HCEC 1CT (cell line): Measurements from ENCODE around the gene LCN1.
"Not testable (repeated sequence)": the region's sequence is repeated elsewhere in the genome, so short reads cannot be mapped to it uniquely, and the experiment has no call there.

Experiments
- DNase-seq: peaks from one replicate; pipeline ENCODE4 v3.0.0-alpha.2; 2017

LCN1 gene

DNA sequence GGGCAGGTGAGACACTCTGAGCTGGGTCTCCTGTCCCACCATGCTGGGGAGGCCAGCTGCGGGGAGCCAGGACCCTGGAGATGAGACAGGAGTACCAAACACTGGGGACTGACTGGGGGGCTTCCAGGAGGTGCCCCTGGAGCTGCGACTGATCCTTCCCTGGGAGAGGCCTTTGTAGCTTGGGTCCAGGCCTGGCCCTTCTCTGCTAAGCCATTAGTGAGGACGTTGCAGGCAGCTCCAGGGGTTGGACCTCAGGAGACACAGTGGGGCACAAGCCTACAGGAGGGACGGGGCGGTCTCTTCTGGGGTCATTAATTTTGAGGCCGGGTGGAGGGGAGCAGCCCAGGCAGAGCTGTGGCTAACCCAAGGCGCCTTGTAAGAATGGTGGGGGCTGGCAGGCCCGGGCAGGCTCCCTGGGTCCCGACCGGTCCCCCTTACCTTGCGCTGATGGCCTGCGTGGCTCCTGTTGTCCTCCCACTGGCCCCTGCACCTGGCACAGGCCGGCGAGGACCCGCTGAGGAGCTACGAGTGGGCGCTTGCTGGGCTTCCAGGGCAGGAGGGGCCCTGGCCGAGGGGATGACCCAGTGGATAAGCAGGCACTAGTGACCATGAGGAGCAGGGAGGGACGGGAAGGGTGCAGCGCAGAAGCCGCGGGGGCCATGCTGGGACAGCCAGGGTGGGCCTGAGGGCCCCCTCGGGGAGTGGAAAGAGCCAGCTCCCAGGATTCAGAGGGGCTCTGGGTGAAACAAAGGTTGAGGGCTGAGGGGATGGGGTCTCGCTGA, 15.6 kb upstream of the LCN1 start:
- no peak for DNase-seq

DNA sequence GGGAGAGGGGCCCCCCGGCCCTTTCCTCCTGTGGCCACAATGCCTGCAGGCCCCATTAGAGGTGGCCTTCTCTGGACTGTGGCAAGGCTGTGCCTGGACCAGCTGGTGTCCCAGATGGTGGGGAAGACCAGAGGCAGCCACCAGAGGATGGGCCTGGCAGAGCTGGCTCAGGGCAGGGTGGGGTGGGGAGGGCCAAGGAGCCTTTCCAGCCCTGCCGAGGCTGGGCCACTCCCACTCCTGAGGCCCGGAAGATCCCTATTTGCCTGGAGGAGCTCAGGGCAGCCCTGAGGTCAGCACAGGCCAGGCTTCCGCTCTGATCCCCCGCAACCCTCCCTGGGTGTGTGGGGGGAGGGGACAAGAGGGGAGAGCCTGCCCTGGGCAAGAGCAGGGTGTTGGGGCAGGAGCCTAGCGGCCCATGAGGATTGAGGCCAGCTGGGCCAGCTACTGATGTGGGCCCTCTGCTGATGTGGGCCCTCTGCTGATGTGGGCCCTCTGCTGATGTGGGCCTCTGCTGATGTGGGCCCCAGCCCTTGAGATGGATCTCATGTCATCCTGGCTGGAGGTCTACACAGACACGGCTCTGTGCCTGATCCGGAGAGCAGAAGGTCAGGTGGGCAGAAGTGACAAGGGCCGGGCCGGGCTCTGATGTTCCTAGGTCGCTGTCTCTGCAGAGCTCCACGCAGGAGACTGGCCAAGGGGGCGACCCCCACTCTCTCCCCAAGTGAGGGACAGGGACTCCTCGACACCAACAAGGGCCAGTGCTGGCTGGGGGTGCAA, 14.7 kb upstream of the LCN1 start:
- peak; percentile 12 for DNase-seq

DNA sequence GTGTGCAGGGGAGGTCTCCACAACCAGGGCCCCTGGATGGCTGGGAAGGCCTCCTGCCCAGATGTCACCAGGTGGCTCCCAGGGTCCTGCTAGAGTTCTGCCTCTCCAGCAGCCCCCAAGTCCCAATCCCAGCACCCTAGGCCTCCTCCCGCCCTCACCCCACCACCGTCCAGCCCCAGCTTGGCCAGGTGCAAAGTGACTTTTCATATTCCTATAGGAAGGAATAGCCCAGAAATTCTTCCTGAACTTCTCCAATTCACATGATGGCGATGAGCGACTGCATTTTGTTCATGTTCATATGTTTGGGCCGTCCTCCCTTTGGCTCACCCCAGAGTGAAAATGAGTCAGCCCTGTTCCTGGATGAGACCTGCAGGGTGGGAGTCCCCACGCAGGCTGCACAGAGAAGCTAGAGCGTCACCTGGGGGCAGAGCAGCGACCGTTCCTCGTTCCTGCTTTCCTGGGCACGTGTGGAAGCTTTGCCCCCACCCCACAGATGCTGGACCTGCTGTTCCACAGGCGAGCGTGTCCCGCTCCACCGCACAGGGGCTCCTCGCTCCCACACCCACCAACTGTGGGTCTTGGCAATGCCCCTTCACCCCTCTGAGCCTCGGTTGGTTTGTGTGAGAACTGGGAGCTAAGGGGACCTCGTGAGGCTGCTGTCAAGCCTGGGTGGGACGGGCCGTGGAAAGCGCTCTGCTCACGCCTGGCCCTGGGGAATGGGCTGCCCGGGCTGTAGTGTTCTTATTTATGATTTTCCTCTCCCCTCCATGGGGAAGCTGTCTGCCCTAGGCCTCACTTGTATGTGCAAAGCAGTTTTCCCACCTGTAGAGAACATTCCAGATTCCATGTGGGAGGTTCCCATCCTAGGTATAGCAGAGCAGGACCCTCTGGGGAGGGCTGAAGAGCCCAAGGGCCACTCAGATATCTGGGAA, 13.9 kb upstream of the LCN1 start:
- DNase-seq = no peak

DNA sequence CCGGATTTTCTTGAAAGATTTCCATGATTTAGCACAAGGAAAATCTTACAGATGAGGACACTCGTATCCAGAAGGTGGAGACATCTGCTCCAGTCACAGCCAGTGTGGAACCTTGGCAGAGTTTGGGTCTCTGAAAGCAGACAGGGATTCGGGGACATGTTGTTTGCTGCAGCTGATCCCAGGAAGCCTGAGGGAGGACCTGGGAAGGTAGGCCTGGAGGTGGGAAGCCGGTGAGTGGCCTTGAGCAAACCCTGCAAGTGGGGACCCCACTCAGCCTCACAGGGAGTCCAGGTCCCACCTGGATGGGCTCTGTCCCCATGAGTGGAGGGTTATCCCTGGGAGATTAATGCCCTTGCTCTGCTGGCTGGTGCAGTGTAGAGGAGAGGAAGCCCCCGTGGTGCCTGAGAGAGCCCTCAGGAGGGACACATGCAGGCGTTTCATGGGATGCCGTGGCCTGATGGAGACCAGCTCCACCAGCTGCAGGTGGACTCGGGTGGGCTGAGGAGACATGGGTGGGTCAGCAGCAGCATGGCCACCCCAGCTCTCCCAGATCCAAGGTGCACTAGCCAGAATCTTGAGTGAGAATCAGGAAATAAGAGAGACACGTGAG, 12.9 kb upstream of the LCN1 start:
- DNase-seq = no peak

DNA sequence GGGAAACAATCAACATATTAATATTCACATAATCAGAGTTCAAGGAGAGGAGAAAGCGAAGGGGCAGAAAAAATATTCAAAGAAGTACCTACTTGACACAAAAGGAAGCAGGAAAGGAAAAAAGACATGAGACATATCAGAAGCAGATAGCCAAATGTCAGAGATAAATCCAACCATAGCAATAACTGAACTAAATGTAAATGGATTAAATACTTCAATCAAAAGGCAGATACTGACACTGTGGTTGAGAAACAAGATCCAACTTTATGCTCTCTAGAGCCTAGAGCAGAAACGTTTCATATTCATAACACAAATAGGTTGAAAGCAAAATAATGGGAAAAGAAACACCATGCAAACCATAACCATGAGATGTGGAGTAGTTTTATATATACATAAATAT, 11.8 kb upstream of the LCN1 start:
- no peak for DNase-seq

DNA sequence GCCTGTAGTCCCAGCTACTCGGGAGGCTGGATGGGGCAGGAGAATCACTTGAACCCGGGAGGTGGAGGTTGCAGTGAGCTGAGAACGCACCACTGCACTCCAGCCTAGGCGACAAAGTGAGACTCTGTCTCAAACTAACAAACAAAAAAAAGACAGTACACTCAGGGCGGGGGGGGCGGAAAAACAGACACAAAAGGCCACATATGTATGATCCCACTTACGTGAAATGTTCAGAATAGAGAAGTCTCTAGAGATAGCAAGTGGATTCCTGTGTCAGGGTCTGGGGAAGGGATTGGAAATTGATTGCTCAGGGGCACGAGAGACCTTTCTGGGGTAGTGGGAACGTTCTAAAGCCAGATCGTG, 9.0 kb upstream of the LCN1 start:
- no peak for DNase-seq

DNA sequence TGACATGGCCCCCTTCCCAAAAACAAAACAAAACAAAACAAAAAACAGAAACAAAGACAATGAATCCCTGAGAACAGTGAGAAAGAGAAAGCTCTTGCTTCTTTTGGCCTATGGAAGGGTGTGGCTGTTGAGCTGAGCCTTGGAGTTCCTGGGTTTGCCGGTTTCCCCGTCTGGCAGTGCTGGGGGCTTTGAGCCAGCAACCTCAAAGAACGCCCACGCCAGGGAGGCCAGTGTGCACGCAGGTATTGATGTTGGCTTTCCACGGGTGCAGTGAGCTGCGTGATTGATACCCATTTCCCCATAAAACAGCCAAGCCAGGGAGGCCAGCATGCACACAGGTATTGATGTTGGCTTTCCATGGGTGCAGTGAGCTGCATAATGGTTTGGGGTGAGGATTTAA, 8.3 kb upstream of the LCN1 start:
- no peak for DNase-seq

DNA sequence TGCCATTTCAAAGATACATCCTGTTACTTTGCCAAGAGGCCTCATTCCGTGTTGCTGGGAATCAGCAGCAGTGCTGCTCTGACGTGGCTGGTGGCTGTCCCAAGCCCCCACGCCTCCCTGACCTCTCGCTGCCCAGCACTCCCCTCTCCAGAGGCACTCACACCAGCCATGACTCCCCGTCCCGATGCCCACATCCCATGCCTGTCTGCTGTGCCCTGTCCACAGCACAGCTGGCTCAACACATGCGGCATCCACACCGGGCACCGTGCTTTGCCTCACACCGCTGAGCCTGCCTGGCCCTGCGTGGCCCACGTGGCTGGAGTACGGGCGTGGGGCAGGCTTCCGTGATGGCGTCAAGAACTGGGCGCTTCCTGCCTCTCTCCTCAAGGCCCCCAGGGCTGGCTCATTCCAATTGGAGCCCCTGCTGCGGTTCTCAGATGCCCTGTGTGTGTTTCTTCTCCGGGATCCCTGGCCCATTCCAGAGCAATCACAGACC, 7.8 kb upstream of the LCN1 start:
- DNase-seq = no peak

DNA sequence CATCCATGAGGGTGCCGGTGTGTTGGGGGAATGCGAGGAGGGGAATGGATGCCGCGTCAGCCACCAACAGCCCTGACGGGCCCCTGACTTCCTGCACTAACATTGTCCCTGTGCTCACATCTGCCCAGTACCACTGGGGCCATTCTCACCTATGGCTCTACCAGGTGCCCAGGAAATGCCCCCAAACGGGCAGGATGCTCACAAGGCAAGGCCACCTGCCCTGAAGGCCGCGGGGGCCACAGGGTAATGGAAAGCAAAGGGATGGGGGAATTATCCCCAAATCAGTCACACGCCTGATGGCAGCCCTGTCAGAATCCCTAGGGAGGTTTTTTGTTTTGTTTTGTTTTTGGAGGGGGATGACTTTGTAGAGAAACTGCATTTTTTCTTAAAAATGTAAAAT, 7.3 kb upstream of the LCN1 start:
- not testable (repeated sequence) for DNase-seq

DNA sequence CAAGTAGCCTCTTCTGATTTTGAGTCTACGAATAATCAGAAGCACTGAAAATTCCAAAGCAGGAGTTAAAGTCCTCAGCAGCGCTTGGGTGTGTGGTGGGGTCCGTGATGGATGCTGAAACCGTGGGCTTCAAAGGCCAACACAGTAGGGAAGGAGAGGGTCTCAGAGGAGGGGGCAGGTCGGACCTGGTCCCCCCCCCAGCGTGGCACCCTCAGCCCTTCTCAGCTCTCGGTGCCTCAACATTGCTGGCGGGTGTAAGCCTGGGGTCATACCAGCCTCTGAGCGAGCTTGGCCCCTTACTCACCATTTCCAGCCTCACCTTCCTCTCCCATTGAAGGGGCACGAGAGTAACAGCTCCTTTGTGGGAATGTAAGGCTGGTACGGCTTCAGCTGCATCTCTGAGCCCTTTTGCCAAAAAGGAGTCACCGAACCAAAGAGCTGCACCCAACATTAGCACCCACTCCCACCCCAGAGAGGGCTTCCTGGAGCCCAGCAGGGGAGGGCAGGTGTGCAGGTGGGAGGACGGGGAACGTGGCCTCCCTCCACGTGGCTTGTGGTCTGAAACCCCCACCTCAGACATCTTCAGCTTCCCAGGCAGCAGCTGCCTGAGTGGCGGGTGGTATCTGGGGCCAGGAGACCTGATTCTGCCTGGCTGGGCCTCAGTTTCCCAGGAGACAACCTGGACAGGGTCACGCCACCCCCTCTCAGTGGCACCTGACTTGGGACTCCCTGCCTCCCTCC, 6.7 kb upstream of the LCN1 start:
- no peak for DNase-seq

DNA sequence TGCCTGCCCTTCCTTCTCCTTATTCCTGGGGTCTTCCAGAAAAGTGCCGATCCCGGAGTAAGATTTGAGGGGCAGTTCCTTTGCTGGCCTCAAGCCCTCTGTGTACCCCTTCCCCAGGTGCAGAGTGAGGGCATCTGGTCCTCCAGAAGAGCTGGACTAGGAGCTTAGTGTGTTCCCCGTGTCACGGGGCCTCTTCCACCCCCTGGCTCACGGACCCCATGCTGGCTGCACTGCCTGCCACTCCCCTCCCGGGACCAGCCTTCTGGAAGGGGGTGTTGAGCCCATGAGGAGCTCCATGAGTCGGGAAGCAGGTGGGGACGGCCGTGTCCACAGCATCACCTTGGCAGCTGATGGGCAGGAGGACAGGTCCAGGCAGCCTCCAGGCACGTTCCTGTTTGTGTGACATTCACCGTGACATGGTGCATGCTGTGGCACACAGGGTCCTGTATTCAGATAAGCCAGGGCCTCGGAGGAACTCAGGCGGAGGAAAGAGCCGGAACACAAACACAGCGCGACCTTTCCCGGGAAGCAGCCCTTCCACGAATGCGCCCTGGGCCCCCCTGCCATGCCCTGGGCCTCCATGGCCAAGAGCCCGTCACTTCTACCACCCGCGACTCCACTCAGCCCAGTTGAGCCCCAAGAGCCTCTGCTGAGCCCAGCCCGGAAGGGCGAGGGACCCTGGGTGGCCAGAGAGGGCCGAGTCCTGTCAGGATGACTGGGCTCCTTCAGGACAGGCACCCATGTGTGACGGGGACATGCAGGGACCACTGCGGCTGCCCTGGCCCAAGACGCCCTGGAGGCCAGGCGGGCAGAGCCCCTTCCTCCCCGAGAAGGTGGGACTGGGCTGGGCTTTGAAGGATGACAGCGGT, 5.9 kb upstream of the LCN1 start:
- DNase-seq = no peak

DNA sequence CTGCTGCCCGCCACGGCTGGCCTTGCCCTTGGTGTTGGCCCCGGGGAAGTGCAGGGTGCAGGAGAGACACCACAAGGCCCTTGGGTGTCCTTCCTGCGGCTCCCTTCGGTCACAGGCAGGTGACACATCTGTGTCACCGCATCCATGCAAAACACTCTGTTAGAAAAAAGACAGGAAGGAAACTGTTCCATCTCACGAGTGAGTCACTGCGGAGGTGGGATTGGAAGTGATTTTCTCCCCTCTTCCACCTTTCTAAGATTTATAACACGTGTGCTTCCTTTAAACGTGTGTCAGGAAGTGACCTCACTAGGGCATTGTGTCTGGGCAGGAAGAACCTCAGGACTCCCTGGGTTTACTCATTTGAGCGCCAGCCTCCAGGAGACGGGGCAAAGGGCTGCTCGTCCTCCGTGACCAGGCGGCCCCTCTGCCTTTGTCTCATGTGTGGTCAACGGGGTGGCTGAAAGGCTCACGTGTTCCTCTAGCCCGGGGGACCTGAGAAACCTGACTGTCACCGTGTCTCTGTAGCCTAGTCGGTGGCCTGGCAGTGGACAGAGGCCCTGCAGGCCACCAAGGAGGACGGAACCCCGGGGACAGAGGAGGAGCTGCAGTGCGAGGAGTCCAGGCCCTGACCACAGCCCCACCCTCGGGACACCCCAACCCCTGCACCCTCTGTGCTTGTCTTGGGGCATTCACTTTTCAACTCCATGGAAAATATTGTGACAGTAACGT, 4.9 kb upstream of the LCN1 start:
- DNase-seq = no peak

DNA sequence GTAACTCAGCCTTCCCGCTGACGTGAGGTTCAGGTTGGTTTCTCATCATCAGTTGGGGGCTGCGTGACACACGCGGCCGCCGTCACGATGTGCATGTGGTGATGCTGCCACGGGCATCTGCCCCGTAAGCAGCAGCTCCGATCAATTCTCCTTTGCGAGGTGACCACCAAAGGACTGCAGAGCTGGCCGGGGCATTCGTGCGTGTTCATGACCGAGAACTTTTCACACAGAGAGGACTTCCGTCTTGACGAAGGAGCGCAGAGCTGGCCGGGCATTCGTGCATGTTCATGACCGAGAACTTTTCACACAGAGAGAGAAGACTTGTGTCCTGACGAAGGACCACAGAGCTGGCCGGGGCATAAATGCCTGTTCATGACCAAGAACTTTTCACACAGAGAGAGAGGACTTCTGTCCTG, 3.8 kb upstream of the LCN1 start:
- no peak for DNase-seq

DNA sequence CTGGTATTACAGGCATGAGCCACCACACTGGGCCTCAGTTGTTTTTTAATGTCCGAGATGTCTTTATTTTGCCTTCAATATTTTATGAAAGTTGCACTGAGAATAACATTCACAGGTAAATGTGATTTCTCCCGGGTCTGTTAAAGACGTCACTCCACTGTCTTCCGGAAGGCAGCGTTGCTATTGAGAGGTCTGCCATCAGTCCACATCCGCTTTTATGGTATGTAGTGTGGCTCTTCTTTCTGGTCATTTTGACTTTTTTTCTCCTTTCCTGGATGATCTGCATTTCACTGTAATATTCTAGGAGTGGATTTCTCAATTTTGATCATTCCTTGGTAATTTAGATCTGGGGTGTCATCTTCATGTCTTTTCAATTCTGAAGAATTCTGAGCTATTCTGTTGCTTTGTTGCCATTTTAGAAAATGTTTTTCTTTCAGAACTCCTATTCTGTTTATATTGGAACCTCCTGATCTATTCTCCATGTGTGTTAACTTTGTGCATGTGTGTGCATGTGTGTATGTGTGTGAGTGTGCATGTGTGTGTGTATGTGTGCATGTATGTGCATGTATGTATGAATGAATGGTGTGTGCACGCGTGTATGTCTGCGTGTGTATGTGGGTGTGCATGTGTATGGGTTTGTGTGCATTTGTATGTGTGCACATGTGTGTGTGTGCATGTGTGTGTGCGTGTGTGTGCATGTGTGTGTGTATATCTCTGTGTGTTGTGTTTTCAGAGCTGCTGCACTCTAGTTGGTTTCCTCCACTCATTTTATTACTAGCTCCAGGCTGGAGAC, 1.9 kb upstream of the LCN1 start:
- no peak for DNase-seq

DNA sequence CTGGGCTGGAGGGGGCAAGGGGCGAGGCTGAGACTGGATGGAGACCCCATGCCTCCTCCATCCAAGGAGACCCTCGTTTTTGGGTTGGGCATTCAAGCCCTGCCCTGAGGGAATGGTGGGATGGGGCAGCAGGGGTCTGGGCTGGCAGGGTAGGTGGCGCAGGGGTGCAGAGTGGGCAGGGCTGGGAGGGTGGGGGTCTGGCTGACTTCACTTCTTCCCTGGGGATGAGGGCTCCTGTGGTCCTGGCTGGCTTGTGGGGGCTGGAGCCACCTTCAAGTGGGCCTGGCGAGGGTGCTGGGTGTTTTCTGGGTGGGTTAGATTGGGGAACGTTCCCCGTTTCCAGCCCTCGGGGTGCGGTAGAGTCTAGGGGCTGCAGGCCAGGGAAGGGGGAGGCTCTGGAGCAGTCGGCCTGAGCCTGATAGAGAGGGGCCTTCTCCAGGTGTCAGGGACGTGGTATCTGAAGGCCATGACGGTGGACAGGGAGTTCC, 412 bp downstream of the LCN1 start:
- no peak for DNase-seq

DNA sequence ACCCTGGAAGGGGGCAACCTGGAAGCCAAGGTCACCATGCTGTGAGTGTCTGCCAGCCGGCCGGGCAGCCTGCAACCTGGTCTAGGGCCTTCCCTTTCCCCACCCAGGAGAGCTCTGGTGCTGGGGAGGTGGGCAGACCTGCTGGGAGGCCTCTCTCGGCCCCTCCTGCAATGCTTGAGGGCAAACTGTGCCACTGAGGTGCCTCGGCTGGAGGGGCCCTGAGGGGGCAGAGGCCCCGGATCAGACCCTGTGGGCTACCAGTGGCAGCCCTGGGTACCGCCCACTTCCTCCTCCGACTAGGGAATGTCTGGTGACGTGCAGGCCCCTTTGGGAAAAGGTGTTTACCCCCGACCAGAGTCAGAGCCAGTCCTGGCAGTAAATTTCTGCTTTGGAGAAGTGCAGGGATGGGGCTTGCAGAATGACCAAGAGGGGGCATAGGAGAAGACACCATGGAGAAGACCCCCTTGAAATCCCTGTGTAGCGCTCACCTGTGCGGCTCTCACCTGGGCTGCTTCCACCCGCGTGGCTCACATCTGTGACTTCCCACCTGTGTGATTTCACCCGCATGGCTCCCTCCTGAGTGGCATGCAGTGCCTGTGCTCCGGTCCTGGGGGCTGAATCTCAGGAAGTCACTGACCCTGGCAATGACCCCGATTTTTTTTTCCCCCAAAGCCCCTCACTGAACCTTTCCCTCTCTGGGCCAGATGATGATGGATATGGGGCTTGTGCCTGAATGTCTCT, 1.1 kb downstream of the LCN1 start:
- no peak for DNase-seq

DNA sequence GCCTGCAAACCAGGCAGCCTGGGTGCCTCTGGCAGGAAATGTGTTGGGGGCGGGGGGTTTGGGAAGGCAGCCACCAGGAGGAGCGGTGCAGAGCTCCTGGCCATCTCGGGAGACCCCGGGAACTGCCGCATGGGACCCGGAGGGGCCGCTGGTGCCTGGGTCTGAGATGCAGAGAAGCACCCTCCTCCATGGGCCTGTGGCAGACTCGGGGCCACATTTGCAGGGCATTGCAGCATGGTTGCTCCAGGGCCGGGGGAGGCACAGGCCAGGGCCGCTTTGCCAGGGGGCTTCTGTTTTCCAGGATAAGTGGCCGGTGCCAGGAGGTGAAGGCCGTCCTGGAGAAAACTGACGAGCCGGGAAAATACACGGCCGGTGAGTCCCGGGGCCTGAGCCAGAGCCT, 1.7 kb downstream of the LCN1 start:
- DNase-seq = no peak

DNA sequence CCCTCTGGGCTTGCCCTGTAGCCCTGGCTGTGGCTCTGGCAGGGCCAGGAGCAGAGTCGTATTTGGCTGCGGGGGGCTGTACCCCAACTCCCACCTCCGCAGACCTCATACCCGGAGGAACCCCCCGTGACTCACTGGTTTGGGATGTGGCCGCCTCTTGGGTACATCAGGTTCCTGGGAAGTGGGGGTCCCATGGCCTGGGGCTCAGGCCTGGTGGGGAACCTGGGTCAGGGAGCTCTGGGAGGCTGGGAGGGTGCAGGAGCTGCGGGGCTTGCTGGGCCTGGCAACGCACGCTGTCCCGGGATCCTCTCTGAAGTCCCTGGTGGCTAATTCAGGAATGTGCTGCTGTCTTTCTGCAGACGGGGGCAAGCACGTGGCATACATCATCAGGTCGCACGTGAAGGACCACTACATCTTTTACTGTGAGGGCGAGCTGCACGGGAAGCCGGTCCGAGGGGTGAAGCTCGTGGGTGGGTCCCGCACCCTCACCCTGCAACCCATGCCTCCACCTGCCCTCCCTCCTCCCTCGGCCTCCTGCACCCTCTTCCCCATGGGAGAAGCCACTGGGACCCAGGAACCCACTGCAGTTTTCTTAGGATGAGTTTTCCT, 2.4 kb downstream of the LCN1 start:
- no peak for DNase-seq
